ENCODE results near the gene PTPN18. TPM values are rescaled to one million over a fixed set of nuclear protein-coding genes. Genes with fewer than 3 reads are reported as not detected.

The PTPN18 gene
- total RNA-seq, 2 donors from 2014 or later, result 16.4 to 19.6 TPM

- Histone ChIP-seq H3K9me3 (ENCODE audit: control insufficient read depth, low read length) (no peaks in the 10 kb centered on the region), H3K4me3 (ENCODE audit: low read length) (peak overlapping the region; percentile 88), H3K4me1 (ENCODE audit: control insufficient read depth, insufficient read depth, low read length) (no peaks in the 10 kb centered on the region), H3K9ac (ENCODE audit: extremely low read depth, low read length, poor library complexity, severe bottlenecking) (peak overlapping the region; percentile 7), H3K27ac (ENCODE audit: low read depth, low read length) (no peak overlapping the region), H3K36me3 (ENCODE audit: control insufficient read depth, insufficient read depth, low read length) (no peaks in the 10 kb centered on the region), H3K27me3 (ENCODE audit: control insufficient read depth, insufficient read depth, low read length, poor library complexity, severe bottlenecking) (no peaks in the 10 kb centered on the region)
- peak; percentile 96 for DNase-seq
- H3K27me3 Mint-ChIP-seq (ENCODE audit: insufficient read depth), result peaks cover 20% of the 10 kb centered on the region
- peaks cover 15% of the 10 kb centered on the region for H3K4me1 Mint-ChIP-seq
- peak overlapping the region; percentile 74 for H3K4me3 Mint-ChIP-seq
- peaks cover 23% of the 10 kb centered on the region for H3K36me3 Mint-ChIP-seq (ENCODE audit: low read depth)
- 8 to 13% methylated on average over 17 to 29 of the region's 29 CpGs for WGBS, 2 experiments (ENCODE audit: insufficient coverage in 1 of 2, insufficient read length in 1 of 2)
- peak overlapping the region; percentile 92 for H3K27ac Mint-ChIP-seq
- TF ChIP-seq CTCF (conservative IDR thresholded peaks at IDR 0.05), result no peak
- H3K9me3 Mint-ChIP-seq, result no peaks in the 10 kb centered on the region
These were observed 18.8 kb upstream of the PTPN18 start for GRCh38 chr2:130336877-130337734.

GRCh38 chr2:130337735-130338325, 18.0 kb upstream of the PTPN18 start:
- Mint-ChIP-seq H3K27me3 (ENCODE audit: insufficient read depth) (peaks cover 16% of the 10 kb centered on the region), H3K27ac (peak overlapping the region; percentile 92), H3K4me3 (peak overlapping the region; percentile 74), H3K36me3 (ENCODE audit: low read depth) (peaks cover 23% of the 10 kb centered on the region), H3K4me1 (peaks cover 15% of the 10 kb centered on the region), H3K9me3 (no peaks in the 10 kb centered on the region)
- no peaks in the 10 kb centered on the region for H3K9me3 ChIP-seq (ENCODE audit: control insufficient read depth, low read length)
- 73 to 79% methylated on average over 6 to 8 of the region's 8 CpGs for WGBS, 2 experiments (ENCODE audit: insufficient coverage in 1 of 2, insufficient read length in 1 of 2)
- H3K4me3 ChIP-seq (ENCODE audit: low read length), result peak overlapping the region; percentile 88
- no peak overlapping the region for H3K27ac ChIP-seq (ENCODE audit: low read depth, low read length)
- no peak for TF ChIP-seq CTCF (conservative IDR thresholded peaks at IDR 0.05)
- H3K9ac ChIP-seq (ENCODE audit: extremely low read depth, low read length, poor library complexity, severe bottlenecking), result peak overlapping the region; percentile 7
- peak; percentile 48 for DNase-seq
- H3K36me3 ChIP-seq (ENCODE audit: control insufficient read depth, insufficient read depth, low read length), result no peaks in the 10 kb centered on the region
- H3K27me3 ChIP-seq (ENCODE audit: control insufficient read depth, insufficient read depth, low read length, poor library complexity, severe bottlenecking), result no peaks in the 10 kb centered on the region
- H3K4me1 ChIP-seq (ENCODE audit: control insufficient read depth, insufficient read depth, low read length), result no peaks in the 10 kb centered on the region

- Histone ChIP-seq H3K27ac (ENCODE audit: low read depth, low read length) (no peak overlapping the region), H3K4me1 (ENCODE audit: control insufficient read depth, insufficient read depth, low read length) (no peaks in the 10 kb centered on the region), H3K27me3 (ENCODE audit: control insufficient read depth, insufficient read depth, low read length, poor library complexity, severe bottlenecking) (no peaks in the 10 kb centered on the region), H3K9ac (ENCODE audit: extremely low read depth, low read length, poor library complexity, severe bottlenecking) (no peak overlapping the region), H3K9me3 (ENCODE audit: control insufficient read depth, low read length) (no peaks in the 10 kb centered on the region), H3K36me3 (ENCODE audit: control insufficient read depth, insufficient read depth, low read length) (no peaks in the 10 kb centered on the region), H3K4me3 (ENCODE audit: low read length) (no peak overlapping the region)
- H3K27ac Mint-ChIP-seq, result no peak overlapping the region
- H3K27me3 Mint-ChIP-seq (ENCODE audit: insufficient read depth), result peaks cover 16% of the 10 kb centered on the region
- DNase-seq, result no peak
- no peak for TF ChIP-seq CTCF (conservative IDR thresholded peaks at IDR 0.05)
- 94 to 100% methylated on average over 3 to 12 of the region's 12 CpGs for WGBS, 2 experiments (ENCODE audit: insufficient coverage in 1 of 2, insufficient read length in 1 of 2)
- H3K9me3 Mint-ChIP-seq, result no peaks in the 10 kb centered on the region
- peaks cover 23% of the 10 kb centered on the region for H3K36me3 Mint-ChIP-seq (ENCODE audit: low read depth)
- peaks cover 15% of the 10 kb centered on the region for H3K4me1 Mint-ChIP-seq
- no peak overlapping the region for H3K4me3 Mint-ChIP-seq
These were observed 17.0 kb upstream of the PTPN18 start for GRCh38 chr2:130338793-130339345.

Data from endodermal cell (in vitro differentiated cells).